GM15510 (cell line): ENCODE measurements around the gene CDK8.

ENCODE experiments used
- POLR2A ChIP-seq: IDR thresholded peaks from 3 replicates; pipeline ENCODE4 v1.6.1; 2011; ENCODE audit warnings: borderline replicate concordance; ENCODE audit not compliant: insufficient read length; ENCODE audit errors: extremely low read depth

Gene CDK8

GRCh38 chr13:26253787-26254582 is at the start of gene CDK8:
TSS of gene CDK8 (plus strand) at chr13:26254129. CDS start at chr13:26254642, 513 bp downstream.
- TF ChIP-seq POLR2A: peak; percentile 74

DNA sequence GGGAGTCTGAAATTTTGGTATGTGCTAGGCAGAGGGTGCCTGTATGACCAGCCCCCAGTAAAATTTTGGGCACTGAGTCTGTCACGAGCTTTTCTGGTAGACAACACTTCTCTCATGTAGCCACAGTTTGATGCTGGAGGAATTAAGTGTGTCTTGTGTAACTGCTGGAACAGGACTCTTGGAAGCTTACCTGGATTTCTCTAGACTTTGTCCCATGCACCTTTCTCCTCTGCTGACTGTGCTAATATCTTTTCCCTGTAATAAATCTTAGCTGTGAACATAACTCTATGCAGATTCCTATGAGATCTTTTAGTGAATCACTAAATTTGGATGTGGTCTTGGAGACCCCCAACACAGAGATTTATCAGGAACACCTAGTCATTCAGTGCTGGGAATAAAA is 45.6 kb upstream of the CDK8 start:
- TF ChIP-seq POLR2A: no peak

DNA sequence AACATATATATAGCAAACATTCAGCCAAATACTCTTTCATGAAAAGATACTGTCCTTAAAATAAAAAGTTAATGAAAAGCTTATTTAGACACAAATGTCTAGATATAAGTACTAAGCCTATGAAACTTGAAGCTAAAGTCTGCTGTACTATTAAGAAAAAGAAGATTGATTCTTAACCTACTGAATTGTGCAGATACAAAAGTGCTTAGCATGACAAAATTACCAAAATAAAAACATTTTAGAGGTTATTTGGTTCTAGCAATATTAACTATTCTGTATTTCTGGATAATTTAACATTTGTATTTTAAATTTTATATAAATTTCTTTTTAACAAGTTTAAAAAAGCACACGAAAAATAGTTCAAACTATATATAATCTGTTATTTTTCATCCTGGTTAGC is 40.6 kb upstream of the CDK8 start:
- TF ChIP-seq POLR2A: no peak

- no peak for TF ChIP-seq POLR2A
These were observed 39.9 kb upstream of the CDK8 start for GRCh38 chr13:26213982-26214381.

DNA sequence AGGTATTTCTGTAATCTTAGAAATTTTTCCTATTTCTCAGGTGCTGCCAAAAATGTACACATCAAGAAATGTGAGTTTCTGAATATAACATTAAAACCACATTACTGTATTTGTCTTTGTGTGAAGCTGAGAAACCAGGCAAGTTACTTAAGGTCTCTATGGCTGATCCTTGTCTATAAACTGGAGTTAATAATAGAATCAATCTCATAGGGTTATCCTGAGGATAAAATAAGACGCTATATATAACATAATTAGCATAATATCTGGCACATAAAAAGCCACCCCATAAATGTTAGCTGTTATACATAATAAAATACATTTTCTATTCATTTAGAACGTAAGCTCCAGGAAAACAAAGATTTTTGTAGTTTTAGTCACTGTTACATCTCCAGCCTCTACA is 37.9 kb upstream of the CDK8 start:
- TF ChIP-seq POLR2A: no peak

GRCh38 chr13:26219726-26220125 is 34.2 kb upstream of the CDK8 start:
- TF ChIP-seq POLR2A: no peak

DNA sequence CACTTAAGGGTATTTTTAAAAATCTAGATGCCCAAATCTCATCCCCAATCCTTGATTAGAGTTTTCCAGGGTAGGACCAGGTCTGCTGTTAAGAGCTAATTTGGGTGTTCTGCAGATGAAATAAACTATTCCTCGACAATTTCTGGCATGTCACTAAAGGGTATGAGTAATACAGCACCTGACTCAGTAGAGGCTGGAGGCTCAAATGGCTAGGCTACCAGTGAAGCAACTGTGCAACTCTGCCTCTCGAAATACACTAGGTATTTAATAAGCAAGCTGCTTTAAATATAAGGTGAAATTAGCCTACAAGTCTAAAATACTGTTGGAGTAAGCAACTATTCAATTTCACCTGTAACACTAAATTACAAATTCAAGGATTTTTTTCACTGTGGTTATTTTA is 33.4 kb upstream of the CDK8 start:
- TF ChIP-seq POLR2A: no peak

GRCh38 chr13:26221399-26221720 is 32.6 kb upstream of the CDK8 start:
- no peak for TF ChIP-seq POLR2A

DNA sequence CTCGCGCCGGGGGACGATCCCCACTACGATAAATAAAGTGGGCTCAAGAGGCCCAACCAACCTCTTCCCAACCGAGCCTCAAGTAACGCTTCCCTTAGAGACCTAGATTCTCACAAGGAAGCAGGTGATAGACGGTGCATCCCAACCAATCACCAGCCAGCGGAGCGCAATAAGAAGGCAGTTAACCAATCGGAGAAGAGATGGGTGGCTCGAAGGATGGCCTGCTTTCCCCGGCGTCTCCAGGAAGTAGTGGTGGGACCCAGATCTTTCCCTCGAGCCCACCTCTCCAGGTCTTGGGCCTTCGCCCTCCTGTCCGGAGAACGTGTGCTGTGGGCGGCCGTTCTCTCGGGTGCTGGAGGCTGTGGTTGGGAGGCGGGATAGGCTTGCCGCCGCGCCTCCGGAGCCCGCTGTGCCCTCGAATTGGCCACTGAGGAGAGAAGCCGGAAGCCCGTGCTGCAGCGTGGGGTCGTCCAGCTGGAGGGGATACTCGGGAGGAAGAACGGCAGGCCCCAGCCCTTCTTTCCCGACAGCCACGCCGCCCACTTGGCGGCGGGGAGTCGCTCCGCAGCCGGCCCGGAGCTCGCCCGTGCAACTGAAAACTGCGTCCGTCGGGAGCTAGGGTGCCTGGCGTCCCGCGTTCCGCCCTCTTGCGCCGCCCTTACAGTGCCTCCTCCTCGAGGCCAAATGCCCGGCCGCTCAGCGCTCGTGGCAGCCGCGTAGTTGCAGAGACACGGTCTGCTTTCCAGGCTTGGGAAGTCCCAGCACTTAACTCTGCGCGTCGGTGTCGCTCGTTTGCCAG is 32.0 kb upstream of the CDK8 start, which contains the start of gene RNF6:
TSS of gene RNF6 (minus strand) at position 594 of the 799 bp plus-strand sequence. CDS start 2,665 bp downstream, outside the sequence.
- TF ChIP-seq POLR2A: peak; percentile 79

DNA sequence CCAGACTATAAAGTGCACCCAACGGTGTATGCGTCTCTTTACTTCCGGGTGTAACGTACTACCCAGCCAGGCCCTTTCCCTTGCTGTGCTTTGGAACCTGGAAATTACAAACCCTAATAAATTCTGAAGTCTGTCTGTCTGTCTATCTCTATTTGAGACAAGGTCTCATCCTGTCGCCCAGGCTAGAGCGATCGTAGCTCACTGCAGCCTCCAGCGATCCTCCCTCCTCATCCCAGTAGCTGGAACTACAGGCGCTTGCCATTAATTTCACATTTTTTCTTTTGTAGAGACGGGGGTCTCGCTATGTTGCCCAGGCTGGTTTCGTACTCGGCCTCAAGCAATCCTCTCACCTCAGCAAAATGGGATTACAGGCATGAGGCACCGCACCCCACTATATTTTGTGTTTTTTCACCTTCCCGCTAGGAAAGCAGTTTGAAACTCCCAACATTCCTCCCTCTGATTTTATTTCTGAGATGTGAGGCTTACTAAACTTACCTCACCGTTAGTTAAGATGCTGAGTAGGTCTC is 31.3 kb upstream of the CDK8 start:
- TF ChIP-seq POLR2A: no peak

GRCh38 chr13:26225896-26226617 is 27.9 kb upstream of the CDK8 start:
- no peak for TF ChIP-seq POLR2A

GRCh38 chr13:26227166-26227971 is 26.6 kb upstream of the CDK8 start:
- TF ChIP-seq POLR2A: no peak

- no peak for TF ChIP-seq POLR2A
These were observed 25.8 kb upstream of the CDK8 start for GRCh38 chr13:26228096-26228495.

DNA sequence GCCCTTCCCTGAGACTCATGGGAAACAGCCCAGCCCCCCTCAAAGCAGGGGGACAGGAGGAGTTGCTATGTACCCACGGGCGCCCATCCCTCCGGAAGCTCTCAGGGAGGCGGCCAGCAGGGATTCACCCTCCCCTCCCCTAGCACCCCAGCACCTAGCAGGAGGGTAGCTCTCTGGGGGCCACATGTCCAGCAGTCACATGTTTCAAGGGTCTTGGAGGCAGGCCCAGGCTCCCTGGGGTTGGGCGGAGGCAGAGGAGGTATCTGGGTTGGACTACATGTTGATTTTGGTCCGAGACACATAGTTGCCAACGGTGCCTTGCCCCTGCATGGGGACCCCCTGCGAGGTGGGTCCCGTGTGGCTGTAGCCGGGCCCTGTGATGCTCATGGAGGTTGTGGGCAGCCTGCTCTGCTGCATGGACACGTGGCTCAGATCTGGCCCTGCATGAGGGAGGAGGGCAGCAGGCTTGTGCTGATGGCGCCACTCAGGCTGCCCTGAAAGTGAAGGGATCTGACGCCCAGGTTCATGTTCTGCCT is 24.8 kb upstream of the CDK8 start:
- no peak for TF ChIP-seq POLR2A

- no peak for TF ChIP-seq POLR2A
These were observed 23.2 kb upstream of the CDK8 start for GRCh38 chr13:26230703-26231102.

DNA sequence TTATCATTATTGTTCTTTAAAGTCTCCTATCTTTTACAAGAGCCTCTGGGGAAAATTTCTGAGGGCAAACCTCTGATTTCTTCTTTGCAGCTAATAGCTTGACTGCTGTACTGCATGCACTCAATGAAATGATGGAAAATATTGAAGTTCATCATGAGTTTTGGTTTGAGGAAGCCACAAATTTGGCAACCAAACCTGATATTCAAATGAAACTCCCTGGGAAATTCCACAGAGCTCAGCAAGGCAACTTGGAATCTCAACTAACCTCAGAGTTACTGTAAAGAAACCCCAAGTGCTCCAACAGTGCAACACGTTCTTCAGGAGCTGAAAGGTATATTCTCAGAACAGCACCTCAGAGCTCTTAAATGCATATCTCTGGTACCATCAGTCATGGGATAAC is 17.6 kb upstream of the CDK8 start:
- TF ChIP-seq POLR2A: no peak
